GM18508 (cell line): ENCODE measurements around the gene PLA2G6.

ENCODE experiments used
- ATAC-seq: cut with Tn5 transposase; IDR thresholded peaks from one replicate; pipeline ENCODE4 v1.9.1; 2021; ENCODE audit warnings: moderate number of reproducible peaks; ENCODE audit not compliant: insufficient read depth, unreplicated experiment

The PLA2G6 gene

GRCh38 chr22:38114484-38115398 is 66.9 kb downstream of the PLA2G6 start:
- ATAC-seq: no peak

GRCh38 chr22:38112381-38112780 is 69.2 kb downstream of the PLA2G6 start:
- no peak for ATAC-seq

GRCh38 chr22:38111925-38112355 is 69.7 kb downstream of the PLA2G6 start:
- ATAC-seq: no peak

GRCh38 chr22:38110863-38111852 is 70.5 kb downstream of the PLA2G6 start:
- no peak for ATAC-seq

- ATAC-seq: no peak
Observed at GRCh38 chr22:38110008-38110862, 71.4 kb downstream of the PLA2G6 start, which contains the start of gene BAIAP2L2. BAIAP2L2 (minus strand) TSS chr22:38110684; CDS start chr22:38110525, 159 bp downstream.

- ATAC-seq: no peak
Observed at GRCh38 chr22:38109371-38110001, 72.1 kb downstream of the PLA2G6 start.

- ATAC-seq: no peak
Observed at GRCh38 chr22:38108561-38109319, 72.9 kb downstream of the PLA2G6 start.

GRCh38 chr22:38107692-38108515 is 73.7 kb downstream of the PLA2G6 start:
- no peak for ATAC-seq

- no peak for ATAC-seq
Observed at GRCh38 chr22:38106814-38107578, 74.6 kb downstream of the PLA2G6 start.

- no peak for ATAC-seq
Observed at GRCh38 chr22:38104084-38104483, 77.5 kb downstream of the PLA2G6 start.

GRCh38 chr22:38103641-38104040 is 78.0 kb downstream of the PLA2G6 start:
- ATAC-seq: no peak

- ATAC-seq: no peak
Observed at GRCh38 chr22:38098410-38099249, 83.0 kb downstream of the PLA2G6 start.

GRCh38 chr22:38097557-38098409 is 83.8 kb downstream of the PLA2G6 start:
- no peak for ATAC-seq

- no peak for ATAC-seq
Observed at GRCh38 chr22:38097058-38097457, 84.6 kb downstream of the PLA2G6 start.

- no peak for ATAC-seq
Observed at GRCh38 chr22:38089474-38089851, 92.2 kb downstream of the PLA2G6 start.
